KMS-11 (cell line): ENCODE results near the gene GPLD1.

Experiments used
- H2AFZ ChIP-seq: fragments of 200-600 bp; sonication (generic); 2 replicates; pipeline ENCODE4 v1.6.1; 2016; ENCODE audit warnings: antibody characterized with exemption, mixed run types, low read depth
- H3K27ac ChIP-seq: fragments of 200-600 bp; sonication (generic); 2 replicates; pipeline ENCODE4 v1.6.1; 2016; ENCODE audit warnings: mild to moderate bottlenecking, mixed run types
- H3K27me3 ChIP-seq: fragments of 200-600 bp; sonication (generic); 2 replicates; pipeline ENCODE4 v1.6.1; 2017; ENCODE audit warnings: mild to moderate bottlenecking, low read depth, mixed run types, moderate library complexity; ENCODE audit not compliant: insufficient read depth
- H3K36me3 ChIP-seq: fragments of 200-600 bp; sonication (generic); 2 replicates; pipeline ENCODE4 v1.6.1; 2017; ENCODE audit warnings: mild to moderate bottlenecking, mixed run types; ENCODE audit not compliant: insufficient read depth
- H3K4me1 ChIP-seq: fragments of 200-600 bp; sonication (generic); 2 replicates; pipeline ENCODE4 v1.6.1; 2016; ENCODE audit warnings: mild to moderate bottlenecking, low read depth, mixed run types; ENCODE audit not compliant: poor library complexity, severe bottlenecking
- H3K4me2 ChIP-seq: fragments of 200-600 bp; sonication (generic); 2 replicates; pipeline ENCODE4 v1.7.0; 2016; ENCODE audit warnings: mild to moderate bottlenecking, mixed run types
- H3K4me3 ChIP-seq: fragments of 200-600 bp; sonication (generic); IDR thresholded peaks from 2 replicates; pipeline ENCODE4 v1.6.1; 2017; ENCODE audit warnings: low read depth, low read length, mixed read lengths; ENCODE audit not compliant: insufficient read depth
- H3K79me2 ChIP-seq: fragments of 200-600 bp; sonication (generic); 2 replicates; pipeline ENCODE4 v1.6.1; 2016; ENCODE audit warnings: low read depth, mixed run types; ENCODE audit not compliant: insufficient read depth
- H3K9ac ChIP-seq: fragments of 200-600 bp; sonication (generic); 2 replicates; pipeline ENCODE4 v1.6.1; 2016; ENCODE audit warnings: mild to moderate bottlenecking, mixed run types
- H4K20me1 ChIP-seq: fragments of 200-600 bp; sonication (generic); 2 replicates; pipeline ENCODE4 v1.6.1; 2016; ENCODE audit warnings: mild to moderate bottlenecking, mixed run types; ENCODE audit not compliant: insufficient read depth
- CTCF ChIP-seq: fragments of 200-600 bp; sonication (generic); conservative IDR thresholded peaks from 2 replicates; pipeline ENCODE4 v1.6.1; 2017; ENCODE audit warnings: low read depth, mild to moderate bottlenecking, antibody characterized with exemption, low read length, moderate library complexity, mixed read lengths

GPLD1 gene

GRCh38 chr6:24480705-24481104 is 8.7 kb downstream of the GPLD1 start:
- Histone ChIP-seq H3K27me3 (no peaks in the 10 kb centered on the region), H3K36me3 (no peaks in the 10 kb centered on the region), H3K4me3 (no peak overlapping the region)

GRCh38 chr6:24478903-24479302 is 10.5 kb downstream of the GPLD1 start:
- Histone ChIP-seq H4K20me1 (no peaks in the 10 kb centered on the region), H3K27me3 (no peaks in the 10 kb centered on the region), H3K27ac (no peak overlapping the region), H3K4me1 (peaks cover 31% of the 10 kb centered on the region), H3K36me3 (no peaks in the 10 kb centered on the region), H3K9ac (no peak overlapping the region), H3K4me3 (no peak overlapping the region), H2AFZ (no peak overlapping the region), H3K4me2 (no peak overlapping the region), H3K79me2 (no peaks in the 10 kb centered on the region)
- no peak for TF ChIP-seq CTCF

More at GRCh38 chr6:24480705-24481104, 8.7 kb downstream of the GPLD1 start:
- H3K4me1 ChIP-seq, result peaks cover 35% of the 10 kb centered on the region
- no peak overlapping the region for H3K4me2 ChIP-seq
- no peak overlapping the region for H3K9ac ChIP-seq
- H2AFZ ChIP-seq, result no peak overlapping the region
- H3K79me2 ChIP-seq, result no peaks in the 10 kb centered on the region
- no peaks in the 10 kb centered on the region for H4K20me1 ChIP-seq
- H3K27ac ChIP-seq, result no peak overlapping the region
- no peak for TF ChIP-seq CTCF

GRCh38 chr6:24477070-24477469 is 12.3 kb downstream of the GPLD1 start:
- H3K9ac ChIP-seq, result no peak overlapping the region
- H3K27me3 ChIP-seq, result no peaks in the 10 kb centered on the region
- H3K79me2 ChIP-seq, result no peaks in the 10 kb centered on the region
- H3K27ac ChIP-seq, result no peak overlapping the region
- no peak overlapping the region for H2AFZ ChIP-seq
- no peak overlapping the region for H3K4me2 ChIP-seq
- peaks cover 19% of the 10 kb centered on the region for H3K4me1 ChIP-seq
- TF ChIP-seq CTCF, result no peak
- no peaks in the 10 kb centered on the region for H3K36me3 ChIP-seq
- H4K20me1 ChIP-seq, result no peaks in the 10 kb centered on the region
- H3K4me3 ChIP-seq, result no peak overlapping the region

GRCh38 chr6:24476631-24477030 is 12.7 kb downstream of the GPLD1 start:
- Histone ChIP-seq H4K20me1 (no peaks in the 10 kb centered on the region), H3K27ac (no peak overlapping the region), H3K4me1 (peaks cover 16% of the 10 kb centered on the region), H3K36me3 (no peaks in the 10 kb centered on the region), H2AFZ (no peak overlapping the region), H3K4me2 (no peak overlapping the region), H3K79me2 (no peaks in the 10 kb centered on the region), H3K9ac (no peak overlapping the region), H3K27me3 (no peaks in the 10 kb centered on the region), H3K4me3 (no peak overlapping the region)
- no peak for TF ChIP-seq CTCF

GRCh38 chr6:24472181-24472580 is 17.2 kb downstream of the GPLD1 start:
- no peak for TF ChIP-seq CTCF
- Histone ChIP-seq H3K27me3 (no peaks in the 10 kb centered on the region), H3K4me3 (no peak overlapping the region), H3K36me3 (no peaks in the 10 kb centered on the region), H3K9ac (no peak overlapping the region), H3K79me2 (no peaks in the 10 kb centered on the region), H3K27ac (no peak overlapping the region), H3K4me2 (no peak overlapping the region), H2AFZ (no peak overlapping the region), H3K4me1 (peaks cover 9% of the 10 kb centered on the region), H4K20me1 (no peaks in the 10 kb centered on the region)
